HG03342 (cell line): ENCODE measurements around the gene PFKL.
A peak's percentile ranks its signal among the peaks of the same experiment; 100 is the strongest.
"Not testable (repeated sequence)": the region's sequence is repeated elsewhere in the genome, so short reads cannot be mapped to it uniquely, and the experiment has no call there.

ENCODE experiments used
- ATAC-seq: cut with Tn5 transposase; IDR thresholded peaks from one replicate; pipeline ENCODE4 v1.9.1; 2021; ENCODE audit warnings: mild to moderate bottlenecking, moderate library complexity; ENCODE audit not compliant: unreplicated experiment

The PFKL gene

DNA sequence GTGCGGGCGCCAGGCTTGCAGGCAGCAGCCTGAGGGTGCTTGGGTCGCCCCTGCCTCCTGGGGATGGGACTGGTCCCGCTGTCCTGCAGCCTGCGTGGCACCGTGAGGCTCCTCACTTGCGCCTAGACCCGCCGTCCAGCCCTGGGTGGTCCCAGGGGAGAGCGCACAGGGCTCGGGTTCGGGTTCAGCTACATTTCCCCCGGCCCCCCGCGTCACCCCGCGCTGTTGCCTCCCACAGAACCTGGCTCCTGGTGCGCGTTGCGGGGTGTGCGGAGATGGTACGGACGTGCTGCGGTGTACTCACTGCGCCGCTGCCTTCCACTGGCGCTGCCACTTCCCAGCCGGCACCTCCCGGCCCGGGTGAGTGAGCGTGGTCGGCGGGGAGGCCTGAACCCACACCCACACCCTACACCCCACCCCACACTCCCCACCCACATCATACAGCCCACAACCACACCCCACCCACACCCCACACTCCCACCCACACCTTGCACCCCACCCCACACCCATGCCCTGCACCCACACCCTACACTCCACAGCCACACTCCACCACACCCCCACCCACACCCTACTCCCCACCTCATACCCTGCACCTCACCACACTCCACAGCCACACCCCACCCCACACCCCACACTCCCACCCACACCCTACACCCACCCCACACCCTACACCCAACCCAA, 6.2 kb upstream of the PFKL start:
- ATAC-seq, result no peak

DNA sequence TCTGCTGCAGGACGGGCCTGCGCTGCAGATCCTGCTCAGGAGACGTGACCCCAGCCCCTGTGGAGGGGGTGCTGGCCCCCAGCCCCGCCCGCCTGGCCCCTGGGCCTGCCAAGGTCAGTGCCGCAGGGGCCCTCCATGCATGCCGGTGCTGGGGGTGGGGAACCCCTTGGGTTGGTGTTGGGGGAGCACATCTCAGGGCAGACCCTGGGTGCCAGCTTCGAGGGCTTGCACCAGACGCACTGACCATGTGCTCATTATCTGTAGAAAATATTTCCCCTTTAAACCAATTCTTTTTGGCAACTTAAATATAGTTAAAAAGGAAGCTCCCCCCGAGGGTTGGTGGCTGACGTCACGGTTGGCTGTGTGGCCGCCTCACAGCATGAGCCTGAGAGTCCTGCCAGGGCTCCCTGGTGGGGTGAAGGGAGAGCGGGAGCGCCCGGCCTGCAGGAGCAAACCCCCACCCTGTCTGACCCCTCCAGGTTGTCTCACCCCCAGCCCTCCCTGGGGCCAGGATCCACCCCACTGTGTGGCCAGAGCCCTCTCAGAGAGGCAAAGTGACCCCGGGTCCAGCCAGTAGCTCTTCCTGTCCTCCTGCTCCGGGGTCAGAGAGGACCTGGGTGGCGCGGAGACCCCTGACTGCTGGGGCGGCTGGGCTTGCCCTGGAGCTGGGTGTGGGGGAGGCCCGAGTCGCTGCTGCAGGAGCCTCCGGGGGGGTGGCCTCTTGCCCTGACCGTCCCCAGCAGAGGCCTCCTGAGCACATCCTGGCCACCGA, 5.3 kb upstream of the PFKL start:
- no peak for ATAC-seq

DNA sequence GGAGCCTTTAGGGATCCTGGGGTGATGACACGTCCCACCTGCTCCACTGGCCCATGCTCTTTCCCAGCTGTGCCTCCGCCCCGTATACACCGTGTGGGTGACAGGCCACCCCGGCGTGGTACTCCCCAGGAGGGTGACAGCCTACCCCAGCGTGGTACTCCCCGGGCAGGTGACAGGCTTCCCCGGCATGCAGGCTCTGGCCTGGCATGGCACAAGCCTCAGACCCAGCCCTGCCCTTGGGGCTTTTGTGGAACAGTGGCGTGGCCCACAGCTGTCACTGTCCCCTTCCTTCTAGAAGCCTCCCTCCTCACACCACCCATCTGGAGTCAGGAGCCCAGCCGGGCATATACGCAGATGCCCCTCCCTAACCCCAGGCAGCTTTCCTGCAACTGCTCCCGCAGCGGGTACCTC, 4.7 kb upstream of the PFKL start:
- ATAC-seq, result no peak

DNA sequence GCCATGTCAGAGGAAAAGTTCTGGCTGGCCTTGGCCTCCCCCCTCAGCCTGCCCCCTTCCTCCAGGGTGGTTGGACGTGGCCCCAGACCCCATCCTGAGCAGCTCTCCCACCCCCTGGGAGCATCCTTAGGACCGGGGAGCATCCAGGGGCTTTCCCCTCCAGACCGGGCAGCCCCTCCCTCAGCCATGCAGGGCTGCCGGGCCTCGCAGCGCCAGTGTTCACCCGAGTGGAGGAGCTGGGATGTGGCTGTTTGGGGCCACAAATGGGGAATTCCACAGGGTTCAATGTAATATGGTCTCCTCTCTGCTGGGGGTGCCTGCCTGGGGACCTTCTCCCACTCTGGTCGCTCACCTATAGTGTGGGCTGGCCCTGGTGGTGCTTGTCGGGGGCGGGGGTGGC, 4.2 kb upstream of the PFKL start:
- ATAC-seq, result no peak

DNA sequence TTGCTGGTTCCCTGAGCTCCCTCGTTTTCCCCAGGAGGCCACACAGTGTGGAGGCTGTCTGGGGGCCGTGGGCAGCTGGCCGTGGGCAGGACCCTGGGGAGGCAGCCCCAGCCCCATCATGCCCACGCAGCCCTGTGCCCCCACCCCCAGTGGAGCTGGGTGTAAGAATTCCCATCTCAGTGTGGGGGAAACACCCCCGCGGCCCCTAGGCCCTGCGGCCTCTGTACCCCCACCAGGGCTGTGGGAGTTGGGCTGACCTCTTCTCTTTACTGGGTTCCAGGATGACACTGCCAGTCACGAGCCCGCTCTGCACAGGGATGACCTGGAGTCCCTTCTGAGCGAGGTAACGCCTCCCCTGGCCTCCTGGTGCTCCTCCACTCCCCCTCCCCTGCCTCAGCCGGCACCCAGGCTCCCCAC, 3.7 kb upstream of the PFKL start:
- no peak for ATAC-seq

DNA sequence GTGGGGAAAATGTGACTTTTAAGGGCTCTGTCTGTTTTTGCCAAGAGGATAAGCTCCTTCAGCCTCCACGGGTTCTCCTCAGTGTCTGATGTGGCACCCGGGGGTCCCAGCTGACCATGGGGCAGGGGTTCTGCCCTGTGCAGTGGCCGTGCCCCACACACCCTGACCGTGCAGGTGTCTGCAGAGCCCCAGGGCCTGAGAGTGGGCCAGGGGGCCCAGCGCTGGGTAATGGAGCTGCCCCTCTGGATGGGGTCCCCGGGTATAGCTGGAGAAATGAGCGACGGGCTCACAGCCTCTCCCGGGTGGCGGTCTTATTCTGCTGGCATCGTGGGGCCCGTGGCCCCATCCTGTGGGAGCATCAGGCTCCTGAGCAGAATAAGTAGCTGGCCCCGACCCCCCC, 2.9 kb upstream of the PFKL start:
- no peak for ATAC-seq

DNA sequence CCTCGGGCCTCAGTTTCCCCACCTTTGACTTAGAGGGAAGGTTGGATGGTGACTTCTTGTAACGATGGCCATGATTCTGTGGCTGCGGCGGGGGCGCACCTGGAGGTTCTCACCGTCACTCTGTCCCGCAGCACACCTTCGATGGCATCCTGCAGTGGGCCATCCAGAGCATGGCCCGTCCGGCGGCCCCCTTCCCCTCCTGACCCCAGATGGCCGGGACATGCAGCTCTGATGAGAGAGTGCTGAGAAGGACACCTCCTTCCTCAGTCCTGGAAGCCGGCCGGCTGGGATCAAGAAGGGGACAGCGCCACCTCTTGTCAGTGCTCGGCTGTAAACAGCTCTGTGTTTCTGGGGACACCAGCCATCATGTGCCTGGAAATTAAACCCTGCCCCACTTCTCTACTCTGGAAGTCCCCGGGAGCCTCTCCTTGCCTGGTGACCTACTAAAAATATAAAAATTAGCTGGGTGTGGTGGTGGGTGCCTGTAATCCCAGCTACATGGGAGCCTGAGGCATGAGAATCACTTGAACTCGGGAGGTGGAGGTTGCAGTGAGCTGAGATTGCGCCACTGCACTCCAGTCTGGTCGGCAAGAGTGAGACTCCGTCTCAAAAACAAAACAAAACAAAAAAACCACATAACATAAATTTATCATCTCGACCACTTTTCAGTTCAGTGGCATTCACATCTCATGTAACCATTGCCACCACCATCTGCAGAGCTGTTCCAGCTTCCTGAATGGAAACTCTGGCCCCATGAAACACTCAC, 2.1 kb upstream of the PFKL start:
- no peak for ATAC-seq

DNA sequence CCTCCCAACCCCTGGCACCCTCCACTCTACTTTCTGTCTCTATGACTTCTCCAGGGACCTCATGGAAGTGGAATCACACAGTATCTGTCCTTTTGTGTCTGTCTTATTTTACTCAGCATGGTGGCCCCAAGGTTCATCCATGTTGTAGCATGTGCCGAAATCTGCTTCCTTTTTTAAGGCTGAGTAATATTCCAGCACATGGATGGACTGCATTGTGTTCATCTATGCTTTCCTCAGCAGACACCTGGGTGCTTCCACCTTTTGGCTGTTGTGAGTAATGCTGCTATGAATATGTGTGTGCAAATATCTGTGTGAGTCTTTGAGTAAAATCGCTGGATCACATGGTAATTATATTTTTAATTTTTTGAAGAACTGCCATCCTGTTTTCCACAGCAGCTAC, 1.6 kb upstream of the PFKL start:
- ATAC-seq, result no peak

DNA sequence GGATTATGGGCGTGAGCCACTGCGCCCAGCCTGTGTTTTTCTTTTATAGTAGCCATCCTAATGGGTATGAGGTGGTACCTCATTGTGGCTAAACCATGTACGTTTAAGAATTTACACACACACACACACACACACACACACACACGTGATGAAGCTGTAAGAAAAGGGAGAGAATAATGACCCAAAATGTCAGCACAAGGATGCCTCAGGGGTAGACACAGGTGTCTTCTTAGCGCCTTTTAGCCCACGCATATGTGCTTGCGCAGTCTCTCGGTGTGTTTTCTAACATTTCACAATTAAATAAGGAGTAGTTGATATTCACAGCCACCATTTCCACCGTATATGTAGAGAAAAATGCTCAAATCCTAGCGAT, 782 bp upstream of the PFKL start:
- no peak for ATAC-seq

DNA sequence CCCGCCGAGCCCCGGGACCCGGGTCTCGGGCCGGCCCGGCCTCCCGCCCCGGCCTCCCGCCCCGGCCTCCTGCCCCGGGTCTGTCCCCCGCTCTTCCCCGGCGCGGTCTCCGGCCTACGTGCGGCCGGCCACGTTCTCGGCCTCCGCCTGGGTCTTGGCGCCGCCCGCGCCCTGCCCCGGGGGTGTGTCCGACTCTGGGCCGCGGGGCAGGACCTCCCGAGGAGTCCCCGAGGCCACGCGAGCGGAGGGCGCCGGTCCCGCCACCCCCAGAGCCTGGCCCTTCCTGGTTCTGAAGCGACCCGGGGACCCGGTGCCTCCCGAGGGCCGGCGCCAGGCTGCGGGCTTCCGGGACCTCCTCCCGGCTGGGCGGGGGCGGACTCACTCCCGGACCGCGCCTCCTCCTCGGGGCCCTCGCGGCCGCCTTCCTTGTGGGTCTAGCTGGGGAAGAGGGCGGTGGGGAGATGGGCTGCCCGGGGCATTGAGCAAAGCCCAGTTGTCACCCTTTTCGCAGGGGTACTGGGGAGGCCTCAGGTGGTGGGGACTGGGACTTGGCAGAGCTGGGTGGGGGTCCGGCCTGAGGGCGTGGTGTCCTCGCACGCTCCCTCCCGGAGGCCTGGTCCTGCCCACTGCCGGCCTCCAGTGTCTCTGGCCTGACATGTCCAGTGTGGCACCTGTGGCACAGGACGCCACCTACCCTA, 558 bp downstream of the PFKL start:
- ATAC-seq, result peak; percentile 20

DNA sequence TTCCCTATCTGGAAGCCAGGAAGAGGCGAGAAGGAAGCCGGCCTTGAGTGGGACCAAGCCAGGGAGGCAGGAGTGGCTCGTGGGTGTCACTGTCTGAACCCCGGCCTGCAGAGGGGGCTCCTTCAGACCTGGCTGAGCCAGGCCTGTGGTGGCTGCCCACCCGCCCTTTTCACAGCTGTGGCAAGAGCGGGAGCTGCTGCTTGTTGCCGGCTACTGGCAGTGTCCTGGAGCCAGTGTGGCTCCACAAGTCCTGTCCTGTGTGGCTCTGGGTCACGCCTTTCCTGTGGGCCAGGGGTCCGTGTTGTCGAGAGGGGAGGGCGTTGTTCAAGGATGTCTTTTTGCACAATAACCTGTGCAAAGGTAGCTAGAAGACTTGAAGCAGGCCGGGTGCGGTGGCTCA, 1.3 kb downstream of the PFKL start:
- no peak for ATAC-seq

DNA sequence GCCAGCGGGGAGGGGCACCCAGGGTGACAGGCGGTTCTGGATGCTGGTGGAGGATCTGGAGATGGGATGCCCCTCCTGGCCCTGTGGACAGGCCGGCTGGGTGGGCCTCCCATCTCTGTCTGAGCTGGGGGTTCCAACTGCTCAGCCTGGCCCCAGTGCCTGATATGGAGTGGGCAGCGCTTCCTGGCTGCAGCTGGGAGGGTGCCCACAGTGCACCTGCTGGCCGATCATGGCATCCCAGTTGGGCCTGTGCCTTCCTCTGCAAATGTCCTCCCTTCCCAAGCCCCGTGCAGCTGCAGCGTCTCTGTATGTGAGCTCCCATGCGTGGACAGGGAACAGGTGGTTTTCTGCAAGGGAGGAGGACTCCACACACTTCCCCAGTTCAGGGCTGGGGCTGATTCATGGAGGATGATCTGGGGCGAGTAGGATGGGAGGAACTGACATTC, 2.1 kb downstream of the PFKL start:
- ATAC-seq, result no peak

DNA sequence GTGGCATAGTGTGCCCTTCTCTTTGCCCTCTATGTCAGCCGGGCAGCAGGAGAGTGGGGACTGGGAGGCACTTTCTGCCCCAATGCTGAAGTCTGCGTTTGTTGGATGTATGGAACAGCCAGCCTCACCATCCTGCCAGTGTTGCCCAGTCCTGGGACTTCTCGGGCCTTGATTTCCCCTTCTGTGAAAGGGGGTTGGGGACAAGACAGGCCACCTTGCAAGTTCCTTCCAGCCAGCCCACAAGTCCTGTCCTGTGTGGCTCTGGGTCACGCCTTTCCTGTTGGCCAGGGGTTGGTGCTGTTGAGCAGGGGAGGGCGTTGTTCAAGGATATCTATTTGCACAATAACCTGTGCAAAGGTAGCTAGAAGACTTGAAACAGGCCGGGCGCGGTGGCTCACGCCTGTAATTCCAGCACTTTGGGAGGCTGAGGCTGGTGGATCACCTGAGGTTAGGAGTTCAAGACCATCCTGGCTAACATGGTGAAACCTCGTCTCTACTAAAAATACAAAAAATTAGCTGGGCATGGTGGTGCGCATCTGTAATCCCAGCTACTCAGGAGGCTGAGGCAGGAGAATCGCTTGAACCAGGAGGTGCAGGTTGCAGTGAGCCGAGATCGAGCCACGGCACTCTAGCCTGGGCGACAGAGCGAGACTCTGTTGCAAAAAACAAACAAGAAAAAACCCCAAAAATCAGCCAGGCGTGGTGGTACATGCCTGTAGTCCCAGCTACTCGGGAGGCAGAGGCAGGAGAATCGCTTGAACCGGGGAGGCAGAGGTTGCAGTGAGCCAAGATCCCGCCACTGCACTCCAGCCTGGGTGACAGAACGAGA, 2.9 kb downstream of the PFKL start:
- not testable (repeated sequence) for ATAC-seq

DNA sequence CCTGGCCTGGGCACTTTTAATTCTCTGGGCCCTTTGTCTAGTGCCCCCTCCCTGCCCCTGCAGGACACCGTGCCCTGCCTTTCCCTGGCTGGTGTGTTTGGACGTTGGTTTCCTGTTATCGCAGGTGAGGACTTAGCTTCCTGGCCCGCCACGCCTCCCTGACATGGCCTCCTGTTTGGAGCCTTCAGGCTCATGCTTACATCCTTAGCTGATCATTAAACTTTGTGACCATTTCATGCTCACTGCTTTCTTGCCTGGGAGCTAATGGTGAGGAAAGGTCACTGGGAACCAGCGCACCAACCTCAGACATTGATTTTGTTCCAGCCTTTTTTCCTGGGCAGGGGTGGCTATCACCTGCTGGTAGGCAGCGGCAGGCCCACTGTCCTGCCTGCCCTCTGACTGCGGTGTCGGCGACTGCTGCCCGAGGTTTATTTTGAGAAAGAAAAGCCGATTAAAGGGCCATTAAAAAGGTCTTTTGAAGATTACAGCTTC, 3.7 kb downstream of the PFKL start:
- no peak for ATAC-seq

DNA sequence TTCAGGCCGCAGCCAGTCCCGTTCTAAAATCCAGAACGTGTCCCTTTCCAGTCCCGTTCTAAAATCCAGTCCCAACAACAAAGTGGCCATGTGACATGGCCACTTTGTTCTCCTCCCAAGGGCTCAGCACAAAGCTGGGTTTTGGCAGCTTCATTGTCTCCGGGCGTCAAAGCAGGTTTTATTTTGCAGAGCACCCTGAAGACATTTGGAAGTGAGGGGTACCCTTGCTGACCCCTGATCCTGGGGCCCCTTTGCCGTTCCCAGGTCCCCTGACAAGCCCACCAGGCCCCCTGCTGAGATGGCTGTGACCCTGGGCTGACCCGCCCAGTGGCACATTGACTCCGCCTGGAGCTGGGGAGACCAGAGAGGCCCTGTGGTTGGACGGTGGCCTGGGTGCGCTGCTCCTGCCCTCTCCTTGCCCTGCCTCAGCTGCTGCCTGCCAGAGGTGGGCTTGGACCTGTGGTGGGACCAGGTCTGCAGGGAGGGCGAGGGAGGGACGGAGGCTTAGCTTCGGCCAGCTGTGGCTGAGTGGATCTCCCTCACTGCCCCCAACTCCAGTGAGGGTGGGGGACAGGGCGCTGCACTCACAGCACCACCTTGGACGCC, 4.3 kb downstream of the PFKL start:
- ATAC-seq, result no peak

DNA sequence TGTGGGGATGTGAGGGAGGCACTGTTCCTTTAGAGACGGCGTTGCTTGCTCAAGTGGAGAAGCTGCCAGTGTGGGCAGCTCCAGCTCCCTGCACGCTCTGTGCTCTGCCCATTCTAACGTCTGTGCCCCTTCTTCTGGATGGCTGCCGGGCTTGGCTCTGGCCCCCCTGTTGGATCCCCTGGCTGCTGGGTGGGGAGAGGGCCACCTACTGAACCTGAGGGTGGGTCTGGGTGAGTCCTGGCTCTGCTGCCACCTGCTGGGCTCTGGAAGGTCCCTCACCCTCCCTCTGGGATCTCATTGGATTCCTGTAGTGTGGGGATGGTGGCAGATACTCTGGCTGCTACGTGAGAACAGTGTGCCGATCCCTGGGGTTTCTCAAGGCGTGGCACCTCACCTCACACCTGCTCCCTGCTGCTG, 5.0 kb downstream of the PFKL start:
- ATAC-seq, result no peak

DNA sequence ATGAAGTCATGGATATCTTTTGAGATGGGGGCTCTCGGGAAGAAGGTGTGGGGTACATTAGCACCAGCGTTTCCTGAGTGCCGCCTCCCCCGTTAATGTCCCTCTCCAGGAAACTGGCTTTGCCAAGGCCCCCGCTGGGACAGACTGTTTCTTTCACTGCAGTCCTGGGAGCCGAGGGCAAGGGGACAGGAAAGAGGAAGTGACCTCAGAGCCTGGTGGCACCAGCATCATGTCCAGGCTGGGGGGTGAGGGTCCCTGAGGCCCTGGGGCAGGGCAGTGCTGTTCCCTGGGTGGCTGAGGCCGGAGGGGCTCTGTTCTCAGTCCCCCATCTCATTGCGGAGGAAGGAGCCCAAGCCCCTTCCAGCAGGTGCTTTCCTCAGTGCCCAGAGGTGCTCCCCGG, 5.8 kb downstream of the PFKL start:
- no peak for ATAC-seq

DNA sequence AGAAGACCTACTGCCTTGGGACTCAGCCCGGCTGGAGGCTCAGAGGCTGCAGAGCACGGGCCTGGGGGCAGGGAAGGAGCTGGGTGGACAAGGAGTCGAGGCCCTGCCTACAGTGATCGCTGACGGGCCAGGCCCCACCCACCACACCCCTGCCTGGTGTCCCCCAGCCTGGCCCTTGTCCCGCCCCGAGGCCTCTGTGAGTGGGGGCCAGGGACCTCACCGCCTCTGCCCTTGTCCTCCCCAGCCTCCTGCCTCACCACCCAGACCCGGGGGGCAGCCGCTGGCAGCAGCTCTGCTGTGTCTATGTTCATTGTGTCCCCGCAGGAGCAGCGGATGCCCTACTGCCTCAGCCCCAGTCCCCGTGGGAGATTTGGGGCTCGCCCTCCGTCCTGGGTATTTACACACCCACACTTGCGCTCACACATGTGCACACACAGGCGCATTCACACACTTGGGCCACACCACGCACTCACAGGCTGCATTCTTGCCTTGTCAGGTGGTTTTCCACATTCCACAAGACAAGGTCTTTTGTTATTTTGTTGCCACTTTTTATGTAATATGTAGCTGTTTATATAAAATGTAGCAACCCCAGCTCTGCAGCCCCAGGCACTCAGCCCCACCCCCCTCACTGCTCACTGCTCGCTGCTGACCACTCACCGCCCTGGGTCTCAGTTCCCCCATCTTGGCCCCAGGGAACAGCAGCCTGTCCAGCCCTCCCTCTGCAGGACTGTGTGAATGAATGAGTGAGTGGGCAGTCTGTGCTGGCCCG, 7.3 kb downstream of the PFKL start:
- no peak for ATAC-seq
